CD4-positive, alpha-beta T cell treated with Interleukin-10 for 1 hour (primary cell): ENCODE measurements around the gene SRSF3.
A peak's percentile ranks its signal among the peaks of the same experiment; 100 is the strongest.
"Not testable (repeated sequence)": the region's sequence is repeated elsewhere in the genome, so short reads cannot be mapped to it uniquely, and the experiment has no call there.

Experiments used
- DNase-seq: peaks from one replicate; pipeline ENCODE4 v3.0.0-alpha.2; 2020

Gene SRSF3

DNA sequence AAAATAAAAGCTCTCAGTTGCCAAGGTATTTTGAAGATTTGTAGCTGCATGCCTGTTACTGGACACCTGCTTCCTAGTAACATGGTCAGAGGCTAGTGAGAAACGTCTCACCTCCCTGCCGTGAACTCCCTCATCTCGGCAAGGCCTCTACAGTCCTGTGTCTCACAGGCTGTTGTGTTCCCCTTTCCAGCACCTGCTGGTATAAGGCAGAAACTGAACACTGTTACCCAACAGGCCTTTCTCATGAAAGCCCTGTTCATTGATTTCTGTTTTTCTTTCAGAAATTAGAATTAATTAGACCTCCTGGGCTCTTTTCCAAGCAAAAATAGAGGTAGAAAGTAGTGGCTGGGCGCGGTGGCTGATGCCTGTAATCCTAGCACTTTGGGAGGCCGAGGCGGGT is 17.6 kb upstream of the SRSF3 start:
- DNase-seq: no peak

DNA sequence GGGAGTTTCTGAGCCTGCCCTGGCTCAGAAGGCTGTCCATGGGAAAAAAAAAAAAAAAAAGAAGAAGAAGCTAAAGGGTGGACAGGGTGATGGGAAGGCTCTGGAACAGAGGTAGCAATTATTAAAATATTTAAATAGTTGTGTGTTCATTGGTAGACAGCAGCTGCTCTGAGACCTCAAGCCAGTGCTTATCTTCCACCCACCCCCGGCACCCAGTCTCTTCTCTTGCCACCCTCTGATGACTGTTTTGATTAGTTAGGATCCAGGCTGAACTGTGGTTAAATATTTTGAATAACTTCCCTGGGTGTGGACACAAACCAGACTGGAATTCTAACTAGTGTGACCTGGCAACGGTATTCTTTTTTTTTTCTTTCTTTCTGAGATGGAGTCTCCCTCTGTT is 16.9 kb upstream of the SRSF3 start:
- DNase-seq: no peak

DNA sequence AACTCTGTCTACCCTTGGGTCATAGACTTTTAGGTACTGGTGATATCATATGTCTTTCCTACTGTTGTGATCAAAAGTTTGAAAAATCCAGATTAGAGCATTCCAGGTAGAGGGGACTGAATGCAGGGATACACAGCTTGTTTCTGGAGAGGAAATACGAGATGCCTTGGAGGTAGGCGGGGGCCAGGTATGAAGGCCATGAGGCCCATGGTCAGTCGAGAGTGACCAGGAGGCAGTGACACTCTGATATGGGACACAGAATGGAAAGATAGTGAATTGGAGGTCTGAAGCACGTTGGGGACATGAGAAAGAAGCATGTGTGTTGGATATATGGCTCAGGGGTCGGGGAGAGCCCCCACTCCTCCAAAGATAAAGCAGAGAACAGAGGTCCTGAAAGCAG is 16.1 kb upstream of the SRSF3 start:
- DNase-seq: no peak

DNA sequence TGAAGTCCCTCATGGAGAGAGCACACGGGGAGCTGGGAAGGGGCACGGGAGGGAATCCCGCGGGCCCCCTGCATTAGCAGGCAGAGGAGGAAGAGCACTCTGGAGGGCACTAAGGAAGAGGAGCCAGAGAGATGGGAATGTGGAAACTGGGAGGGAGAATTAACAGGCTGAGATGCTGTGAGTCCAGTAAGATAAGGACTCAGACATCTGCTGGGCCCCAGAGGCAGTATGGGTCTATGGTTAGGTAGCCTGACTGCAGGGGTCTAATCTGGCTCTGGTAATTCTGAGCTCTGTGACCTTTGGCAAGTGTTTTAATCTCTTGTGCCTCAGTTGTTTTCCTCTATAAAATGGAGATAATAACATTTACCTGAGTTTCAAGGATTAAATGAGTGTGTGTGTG is 15.7 kb upstream of the SRSF3 start:
- DNase-seq: no peak

DNA sequence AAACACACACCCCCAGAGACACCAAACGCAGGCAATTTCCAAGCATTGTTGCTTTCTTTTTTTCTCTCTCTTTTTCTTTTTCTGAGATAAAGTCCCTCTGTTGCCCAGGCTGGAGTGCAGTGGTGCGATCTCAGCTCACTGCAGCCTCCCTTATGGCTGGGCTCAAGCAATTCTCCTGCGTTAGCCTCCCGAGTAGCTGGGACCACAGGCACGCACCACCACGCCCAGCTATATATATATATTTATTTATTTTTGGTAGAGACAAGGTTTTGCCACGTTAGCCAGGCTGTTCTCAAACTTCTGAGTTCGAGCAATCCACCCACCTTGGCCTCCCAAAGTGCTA is 14.0 kb upstream of the SRSF3 start:
- DNase-seq: no peak

DNA sequence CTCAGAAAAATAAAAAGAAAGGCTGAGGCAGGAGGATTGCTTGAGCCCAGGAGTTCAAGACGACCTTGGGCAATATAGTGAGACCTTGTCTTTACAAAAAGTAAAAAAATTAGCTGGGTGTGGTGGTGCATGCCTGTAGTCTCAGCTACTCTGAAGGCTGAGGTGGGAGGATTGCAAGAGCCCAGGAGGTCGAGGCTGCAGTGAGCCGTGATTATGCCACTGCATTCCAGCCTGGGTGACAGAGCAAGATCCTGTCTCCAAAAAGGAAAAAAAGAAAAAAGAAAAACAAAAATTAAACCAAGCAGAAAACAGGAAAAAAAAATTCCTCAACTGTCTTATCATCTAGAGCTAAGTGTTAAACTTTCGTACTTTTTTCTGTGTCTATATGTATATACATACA is 12.4 kb upstream of the SRSF3 start:
- DNase-seq: no peak

DNA sequence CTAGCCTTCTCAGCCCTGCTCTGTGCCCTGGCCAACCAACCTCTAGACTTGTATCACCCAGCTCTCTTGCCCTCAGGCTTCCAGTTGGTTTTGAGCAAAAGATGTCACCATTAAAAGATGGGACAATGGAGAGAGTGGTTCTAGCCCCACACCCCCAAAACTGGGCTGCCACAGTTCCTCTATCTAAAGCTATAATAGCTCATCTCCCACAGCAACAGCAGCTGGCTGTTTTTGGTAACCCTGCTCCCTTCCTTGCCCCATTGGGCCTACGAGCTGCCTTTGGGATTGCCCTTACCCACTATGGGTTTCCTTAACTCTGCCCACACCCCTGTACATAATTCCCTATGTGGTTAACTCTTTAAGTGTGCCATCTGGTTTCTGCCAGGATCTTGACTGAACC is 7.6 kb upstream of the SRSF3 start:
- no peak for DNase-seq

DNA sequence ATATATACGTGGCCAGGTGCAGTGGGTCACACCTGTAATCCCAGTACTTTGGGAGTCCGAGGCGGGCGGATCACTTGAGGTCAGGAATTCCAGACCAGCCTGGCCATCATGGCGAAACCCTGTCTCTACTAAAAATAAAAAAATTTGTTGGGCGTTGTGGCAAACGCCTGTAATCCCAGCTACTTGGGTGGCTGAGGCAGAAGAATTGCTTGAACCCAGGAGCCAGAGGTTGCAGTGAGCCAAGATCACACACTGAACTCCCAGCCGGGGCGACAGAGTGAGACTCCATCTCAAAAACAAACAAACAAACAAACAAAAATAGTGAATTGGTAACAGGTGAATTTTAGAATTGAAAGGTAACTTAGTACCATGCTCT is 5.1 kb upstream of the SRSF3 start:
- DNase-seq: not testable (repeated sequence)

DNA sequence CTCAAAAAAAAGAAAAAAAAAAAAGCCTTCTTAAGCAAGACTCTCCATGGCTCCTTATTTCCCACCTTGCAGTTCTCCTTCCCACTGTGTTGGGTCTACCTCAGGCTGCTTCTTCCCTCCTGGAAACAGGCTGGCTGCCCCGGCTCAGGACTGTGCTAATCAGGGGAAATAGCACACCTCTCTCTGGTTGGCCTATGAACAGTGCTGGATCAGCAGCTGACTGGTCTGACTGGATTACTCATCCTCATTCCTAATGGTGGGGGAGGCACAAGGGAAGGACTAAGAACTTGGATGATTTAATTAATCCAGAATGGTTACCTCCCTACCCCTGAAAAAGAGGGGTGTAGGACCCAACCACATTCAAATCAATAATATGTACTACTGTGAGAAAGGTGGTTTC is 3.9 kb upstream of the SRSF3 start:
- no peak for DNase-seq

DNA sequence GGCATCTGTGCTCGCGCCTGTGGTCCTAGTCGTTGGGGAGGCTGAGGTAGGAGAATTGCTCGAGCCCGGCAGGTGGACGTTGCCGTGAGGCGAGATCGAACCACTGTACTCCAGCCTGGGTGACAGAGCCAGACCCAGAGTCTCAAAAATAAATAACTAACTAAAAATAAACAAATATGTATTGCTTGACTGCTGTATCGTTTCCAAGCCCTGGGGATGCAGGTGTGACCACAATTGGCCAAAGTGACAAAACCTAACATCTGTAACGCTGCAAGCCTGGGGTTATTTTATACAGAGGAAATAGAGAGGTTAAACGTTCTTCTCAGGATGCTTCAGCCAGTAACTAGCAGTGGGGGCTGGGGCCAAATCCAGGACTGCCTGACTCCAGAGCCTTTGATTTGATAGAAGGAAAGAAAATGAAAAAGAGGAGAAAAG is 1.9 kb upstream of the SRSF3 start:
- no peak for DNase-seq

DNA sequence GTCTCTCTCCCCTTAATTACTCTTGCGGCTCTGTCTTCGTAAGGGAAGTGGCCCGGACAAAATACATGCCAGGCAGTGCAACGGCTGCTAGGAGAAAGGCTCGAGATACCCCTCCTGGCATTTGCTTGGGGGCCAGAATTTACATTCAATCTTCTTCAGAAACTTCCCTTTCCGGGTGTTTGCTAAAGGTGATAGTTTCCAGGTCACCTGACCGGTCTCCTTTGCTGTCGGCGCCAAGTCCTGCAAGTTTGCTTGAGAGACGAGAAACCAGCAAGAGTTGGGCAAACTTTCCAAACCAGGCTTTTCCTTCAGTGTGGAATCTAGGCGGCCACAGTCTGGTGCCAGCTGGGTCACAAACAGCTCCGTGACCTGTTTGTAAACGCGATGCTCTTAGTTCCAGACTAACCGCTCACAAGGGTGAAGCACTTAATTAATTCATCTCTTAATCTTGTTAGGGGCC is 563 bp upstream of the SRSF3 start:
- peak; percentile 64 for DNase-seq

DNA sequence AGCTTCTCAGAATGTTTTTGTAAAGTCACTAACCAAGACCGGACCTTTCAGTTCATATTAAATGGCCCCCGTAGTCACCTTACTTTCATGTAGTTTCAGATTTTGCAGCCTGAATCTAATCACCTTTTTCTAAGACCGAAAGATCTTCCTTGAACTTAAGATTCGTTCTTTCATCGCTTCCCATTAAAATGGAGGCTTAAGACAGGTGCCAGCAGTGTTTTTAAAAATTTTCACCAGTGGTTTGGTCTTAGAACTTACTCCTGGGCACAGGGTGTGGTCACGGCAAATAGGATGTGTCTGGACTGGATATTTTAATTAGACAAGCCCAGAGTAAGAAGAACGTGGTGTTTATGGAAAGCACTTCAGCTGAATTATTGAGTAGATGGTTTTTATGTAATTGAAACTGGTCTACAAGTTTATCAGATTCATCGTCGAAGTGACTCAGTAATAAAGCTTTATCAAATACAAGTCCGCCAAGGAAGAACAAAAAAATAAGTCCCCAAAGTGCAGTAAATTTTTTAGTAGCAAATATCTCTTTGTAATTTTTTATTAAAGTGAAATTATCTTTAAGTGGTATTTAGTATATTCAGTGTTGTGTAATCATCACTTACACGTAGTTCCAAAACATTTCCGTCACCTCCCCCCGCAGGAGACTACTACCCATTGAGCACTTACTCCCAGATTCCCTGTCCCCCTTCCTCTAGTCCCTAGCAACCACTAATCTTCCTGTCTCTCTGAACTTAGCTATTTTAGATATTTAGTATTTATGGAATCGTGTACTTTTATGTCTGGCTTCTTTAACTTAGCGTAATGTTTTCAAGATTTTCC is 868 bp downstream of the SRSF3 start:
- DNase-seq: no peak

DNA sequence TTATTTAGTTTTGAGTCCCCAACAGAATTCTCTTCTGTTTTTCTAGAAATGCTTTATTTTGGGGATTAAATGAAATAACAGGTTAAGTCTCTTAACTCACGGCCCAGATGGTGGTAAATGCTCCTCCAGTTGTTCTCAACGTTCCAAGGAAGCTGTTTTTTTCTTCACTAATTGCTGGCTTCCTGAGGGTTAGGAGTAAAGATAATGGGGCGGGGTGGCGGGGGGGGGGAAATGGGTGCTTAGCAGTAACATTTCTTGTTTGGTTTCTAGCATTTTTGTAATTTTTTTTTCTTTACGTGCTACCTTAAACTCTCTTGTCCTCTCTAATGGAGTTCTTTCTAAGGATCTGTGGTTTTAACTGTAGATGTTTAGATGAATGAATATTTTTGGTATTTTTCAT is 2.2 kb downstream of the SRSF3 start:
- no peak for DNase-seq

DNA sequence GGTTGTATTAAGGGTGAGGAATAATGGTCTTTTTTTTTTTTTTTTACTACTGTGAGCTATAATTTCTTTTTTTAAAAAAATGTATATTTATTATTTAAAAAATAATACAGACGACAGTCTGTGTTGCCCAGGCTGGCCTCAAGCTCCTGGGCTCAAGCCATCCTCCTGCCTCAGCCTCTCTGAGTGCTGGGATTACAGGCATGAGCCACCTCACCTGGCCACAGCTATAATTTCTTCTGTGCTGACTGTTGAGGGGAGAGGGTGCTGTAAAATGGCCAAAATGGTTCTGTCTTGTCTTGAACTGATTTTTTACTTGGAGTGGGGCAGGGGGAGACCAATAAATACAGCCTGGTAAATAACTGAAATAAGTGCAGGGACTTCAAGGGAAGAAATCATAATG is 3.6 kb downstream of the SRSF3 start:
- no peak for DNase-seq

DNA sequence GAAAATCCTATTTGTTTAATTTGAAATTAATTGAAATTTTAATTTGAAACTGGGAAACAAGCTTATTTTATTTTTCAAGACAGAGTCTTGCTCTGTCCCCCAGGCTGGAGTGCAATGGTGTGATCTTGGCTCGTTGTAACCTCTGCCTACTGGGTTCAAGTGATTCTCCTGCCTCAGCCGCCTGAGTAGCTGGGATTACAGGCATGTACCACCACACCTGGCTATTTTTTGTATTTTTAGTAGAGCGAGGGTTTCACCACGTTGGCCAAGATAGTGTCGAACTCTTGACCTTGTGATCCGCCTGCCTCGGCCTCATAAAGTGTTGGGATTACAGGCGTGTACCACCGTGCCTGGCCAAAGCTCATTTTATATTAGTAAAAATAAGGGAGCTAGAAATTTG is 4.2 kb downstream of the SRSF3 start:
- DNase-seq: no peak

DNA sequence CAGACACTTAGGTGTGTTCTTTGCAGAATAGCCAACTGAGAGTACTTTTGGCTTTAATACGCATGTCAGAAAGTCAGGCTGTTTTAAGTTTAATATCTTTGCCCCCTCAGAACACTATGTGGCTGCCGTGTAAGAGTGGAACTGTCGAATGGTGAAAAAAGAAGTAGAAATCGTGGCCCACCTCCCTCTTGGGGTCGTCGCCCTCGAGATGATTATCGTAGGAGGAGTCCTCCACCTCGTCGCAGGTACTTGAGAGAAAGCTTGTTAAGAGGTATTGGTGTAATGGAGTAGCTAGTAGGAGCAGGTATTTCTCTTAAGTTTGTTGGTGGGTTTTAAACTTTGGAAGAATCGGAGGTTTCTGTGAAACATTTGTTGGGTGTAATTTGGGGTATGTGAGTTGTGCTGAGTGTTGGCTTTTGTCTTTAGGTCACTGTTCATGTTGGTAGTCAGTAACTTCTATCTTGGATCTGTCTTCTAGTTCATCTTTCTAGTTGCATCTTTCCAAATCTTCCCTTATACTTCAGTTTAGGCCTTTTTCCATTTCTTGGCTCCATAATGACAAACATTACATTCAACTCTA is 4.7 kb downstream of the SRSF3 start:
- no peak for DNase-seq

DNA sequence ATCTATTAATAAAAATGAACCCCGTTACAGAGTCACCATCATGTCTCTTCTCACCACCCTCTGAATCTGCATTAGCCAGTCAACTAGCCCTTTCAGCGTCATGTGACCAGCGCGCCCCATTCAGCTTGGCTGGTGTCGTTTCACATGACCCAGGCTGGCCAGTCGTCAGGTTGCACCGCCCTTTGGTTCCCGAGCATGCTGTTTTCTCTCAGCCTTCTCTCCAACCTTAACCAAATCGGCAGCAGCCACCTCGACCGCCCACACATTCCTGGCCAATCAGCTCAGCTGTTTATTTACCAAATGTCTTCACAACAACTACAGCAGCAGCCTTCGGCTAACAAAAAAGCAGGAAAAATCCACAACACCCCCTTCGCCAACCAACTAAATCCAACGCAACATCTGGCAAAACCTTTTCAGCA is 5.6 kb downstream of the SRSF3 start:
- peak; percentile 77 for DNase-seq

DNA sequence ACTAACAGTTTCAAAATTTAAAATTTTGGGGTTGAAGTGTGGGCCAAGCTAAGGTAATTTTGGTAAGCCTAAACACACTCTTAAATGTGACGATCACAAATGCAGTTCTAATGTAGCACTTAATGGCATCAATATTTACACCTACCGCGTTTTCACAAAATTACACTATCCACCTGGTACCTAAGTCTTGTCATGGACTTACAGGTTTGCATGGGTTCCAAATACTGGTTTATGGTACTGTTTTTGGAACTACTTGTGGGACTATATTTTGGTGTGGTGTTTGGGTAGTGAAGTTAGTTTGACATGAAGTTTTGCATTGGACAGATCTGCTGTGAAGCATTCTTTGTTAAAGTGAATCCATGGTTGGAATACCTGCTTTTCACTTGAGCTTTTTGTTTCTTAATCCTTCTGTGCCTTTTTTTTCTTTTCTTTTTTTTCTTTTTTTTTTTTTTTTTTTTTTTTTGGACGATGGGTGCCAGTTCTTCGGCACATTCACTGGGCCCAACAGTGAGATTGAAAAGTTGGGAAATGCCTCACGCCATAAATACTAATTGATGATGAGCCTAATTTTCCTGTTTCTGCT is 6.5 kb downstream of the SRSF3 start:
- DNase-seq: no peak

DNA sequence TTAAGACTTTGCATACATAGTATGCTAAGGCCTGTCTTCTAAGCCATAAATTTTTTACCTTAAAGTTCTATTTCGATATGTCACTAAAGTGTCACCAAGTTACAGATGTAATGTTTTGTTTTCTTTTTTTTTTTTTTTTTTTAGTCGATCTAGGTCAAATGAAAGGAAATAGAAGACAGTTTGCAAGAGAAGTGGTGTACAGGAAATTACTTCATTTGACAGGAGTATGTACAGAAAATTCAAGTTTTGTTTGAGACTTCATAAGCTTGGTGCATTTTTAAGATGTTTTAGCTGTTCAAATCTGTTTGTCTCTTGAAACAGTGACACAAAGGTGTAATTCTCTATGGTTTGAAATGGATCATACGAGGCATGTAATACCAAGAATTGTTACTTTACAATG is 7.7 kb downstream of the SRSF3 start:
- not testable (repeated sequence) for DNase-seq

DNA sequence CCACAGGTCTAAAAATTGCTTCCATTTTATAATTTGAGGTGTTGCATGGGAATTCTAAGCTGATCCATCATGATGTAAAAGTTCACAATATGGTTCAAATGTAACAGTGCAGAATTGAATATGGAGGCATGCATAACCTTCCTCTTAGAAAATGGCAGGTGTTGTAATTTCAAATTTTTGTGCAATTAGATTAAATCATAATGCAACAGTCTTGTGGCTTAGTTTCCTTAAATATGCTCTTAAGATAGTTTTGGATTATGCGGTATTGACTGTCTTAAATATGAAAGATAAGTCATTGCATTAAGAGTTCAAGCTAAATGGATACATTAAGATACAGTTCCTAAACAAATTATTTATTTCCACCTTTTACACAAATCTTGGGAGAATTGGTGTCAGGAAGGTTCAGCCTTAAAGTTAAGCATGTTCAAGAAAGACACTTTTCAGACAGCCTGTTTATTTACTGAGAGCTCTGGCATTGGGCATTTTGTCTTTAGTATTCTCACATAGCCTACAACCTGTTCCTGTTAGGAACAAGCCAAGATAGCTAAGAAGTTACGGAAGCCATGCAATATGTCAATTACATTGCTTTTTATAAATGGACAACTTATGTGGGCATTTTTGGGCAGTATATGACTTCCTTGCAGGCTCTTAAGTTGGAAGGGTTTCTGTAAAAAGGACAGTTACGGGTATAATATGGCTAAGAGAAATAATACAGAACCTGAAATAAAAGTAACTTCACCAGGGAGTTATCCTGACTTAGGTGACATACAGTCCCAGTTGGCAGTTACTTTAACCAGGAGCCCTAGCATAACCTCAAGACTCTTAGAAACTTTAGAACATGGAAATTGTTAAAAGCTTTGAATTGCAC is 9.3 kb downstream of the SRSF3 start:
- DNase-seq: no peak

DNA sequence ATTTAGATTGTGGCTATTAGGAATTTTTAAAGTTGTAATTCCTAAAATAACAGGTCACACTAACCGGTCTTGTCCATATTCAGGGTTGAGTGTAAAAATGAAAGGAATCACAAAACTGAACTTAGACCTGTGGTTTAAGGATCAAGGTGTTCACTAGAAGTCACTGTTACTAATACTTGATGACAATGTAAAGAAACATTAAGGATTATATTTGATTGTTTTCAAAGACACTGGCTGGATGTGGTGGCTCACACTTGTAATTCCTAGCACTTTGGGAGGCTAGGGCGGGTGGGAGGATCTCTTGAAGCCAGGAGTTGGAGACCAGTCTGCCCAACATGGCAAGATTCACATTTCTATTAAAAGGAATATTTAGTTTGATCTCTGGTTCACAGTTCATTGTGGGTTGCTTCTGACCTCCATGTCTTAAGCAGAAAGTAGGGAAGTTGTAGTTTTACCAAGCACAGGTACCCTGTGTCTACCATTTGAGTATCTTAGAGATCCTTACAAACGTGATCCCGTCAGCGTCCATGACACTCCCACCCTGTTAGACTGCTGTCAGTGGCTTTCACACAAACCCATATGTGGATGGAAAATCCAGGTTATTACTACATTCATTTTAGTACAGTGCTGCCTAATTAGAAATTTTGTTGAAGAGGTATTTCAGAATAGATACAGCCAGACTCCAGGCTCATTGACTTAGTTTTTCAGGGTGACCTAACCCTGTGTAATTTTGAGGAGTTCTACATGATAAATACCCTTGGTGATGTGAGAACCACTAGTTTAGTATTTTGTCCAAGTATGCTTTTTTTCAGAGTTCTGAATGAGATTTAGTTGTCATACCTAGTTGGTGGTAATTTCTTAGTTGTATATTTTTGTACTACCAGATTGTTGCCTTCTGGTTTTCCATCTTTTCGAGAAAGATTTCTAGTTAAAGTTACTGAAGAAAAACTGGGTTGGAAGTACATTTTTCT is 10.2 kb downstream of the SRSF3 start:
- no peak for DNase-seq

DNA sequence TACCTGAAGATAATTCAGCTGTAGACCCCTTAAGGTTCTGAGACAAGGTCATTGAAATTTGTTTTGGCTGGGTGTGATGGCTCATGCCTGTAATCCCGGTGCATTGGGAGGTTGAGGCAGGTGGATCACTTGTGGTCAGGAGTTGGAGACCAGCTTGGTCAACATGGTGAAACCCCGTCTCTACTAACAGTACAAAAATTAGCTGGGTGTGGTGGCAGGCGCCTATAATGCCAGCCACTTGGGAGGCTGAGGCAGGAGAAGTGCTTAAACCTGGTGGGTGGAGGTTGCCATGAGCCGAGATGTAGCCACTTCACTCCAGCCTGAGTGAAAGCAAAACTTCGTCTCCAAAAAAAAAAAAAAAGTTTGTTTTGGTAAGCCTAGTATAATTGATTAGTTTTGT is 11.0 kb downstream of the SRSF3 start:
- no peak for DNase-seq
